ENCODE data around the gene FUZ. TPM values are rescaled to one million over a fixed set of nuclear protein-coding genes. Genes with fewer than 3 reads are reported as not detected.

The FUZ gene, protein sequence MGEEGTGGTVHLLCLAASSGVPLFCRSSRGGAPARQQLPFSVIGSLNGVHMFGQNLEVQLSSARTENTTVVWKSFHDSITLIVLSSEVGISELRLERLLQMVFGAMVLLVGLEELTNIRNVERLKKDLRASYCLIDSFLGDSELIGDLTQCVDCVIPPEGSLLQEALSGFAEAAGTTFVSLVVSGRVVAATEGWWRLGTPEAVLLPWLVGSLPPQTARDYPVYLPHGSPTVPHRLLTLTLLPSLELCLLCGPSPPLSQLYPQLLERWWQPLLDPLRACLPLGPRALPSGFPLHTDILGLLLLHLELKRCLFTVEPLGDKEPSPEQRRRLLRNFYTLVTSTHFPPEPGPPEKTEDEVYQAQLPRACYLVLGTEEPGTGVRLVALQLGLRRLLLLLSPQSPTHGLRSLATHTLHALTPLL
- 2.0 and 3.1 TPM in 2 replicates for total RNA-seq (2014; rRNA removed; shearing (Covaris generic))

DNA sequence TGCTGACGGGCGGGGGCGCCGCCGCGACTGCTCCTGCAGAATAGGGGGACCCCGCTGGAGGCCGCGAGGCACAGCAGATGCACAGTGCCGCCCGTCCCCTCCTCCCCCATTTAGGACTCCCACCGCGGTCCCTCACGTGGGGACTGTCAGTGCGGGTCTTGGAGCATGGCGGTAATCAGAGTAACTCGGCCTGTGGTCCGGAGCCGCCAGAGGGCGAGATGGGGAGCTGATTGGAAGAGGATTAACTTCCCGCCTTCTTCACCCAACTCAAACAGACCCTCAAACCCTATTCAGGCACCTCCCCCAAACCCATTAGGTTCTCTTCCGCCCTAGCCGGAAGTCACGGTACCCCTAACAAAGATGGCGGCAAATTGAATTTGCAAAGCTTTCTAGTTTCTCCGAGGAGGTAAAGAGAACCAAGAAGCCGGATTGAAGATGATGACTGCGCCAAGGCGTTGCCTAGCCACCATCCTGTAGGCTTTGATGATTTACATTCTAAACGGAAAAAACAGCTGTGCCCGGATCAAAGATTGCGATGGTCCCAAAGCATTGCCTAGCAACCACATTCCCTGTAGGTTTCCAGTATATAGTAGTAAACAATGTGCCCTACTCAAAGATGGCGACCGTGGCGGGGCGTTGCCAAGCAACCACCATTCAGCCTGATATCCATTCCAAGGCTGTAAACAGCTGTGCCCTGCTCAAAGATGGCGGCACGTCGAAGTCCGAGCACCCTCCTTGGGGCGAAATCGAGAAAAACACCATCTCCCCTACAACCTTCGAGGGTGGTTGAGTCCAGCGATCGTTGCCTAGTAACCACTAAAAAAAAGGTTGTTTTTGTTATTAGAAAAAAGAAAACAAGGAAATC is at the start of gene FUZ:
Gene FUZ, minus strand, starts transcription at position 296 of the 865 bp plus-strand sequence. Its CDS starts 186 bp downstream, at position 110.
- peak; percentile 96 for DNase-seq (ENCODE audit: low spot score)

DNA sequence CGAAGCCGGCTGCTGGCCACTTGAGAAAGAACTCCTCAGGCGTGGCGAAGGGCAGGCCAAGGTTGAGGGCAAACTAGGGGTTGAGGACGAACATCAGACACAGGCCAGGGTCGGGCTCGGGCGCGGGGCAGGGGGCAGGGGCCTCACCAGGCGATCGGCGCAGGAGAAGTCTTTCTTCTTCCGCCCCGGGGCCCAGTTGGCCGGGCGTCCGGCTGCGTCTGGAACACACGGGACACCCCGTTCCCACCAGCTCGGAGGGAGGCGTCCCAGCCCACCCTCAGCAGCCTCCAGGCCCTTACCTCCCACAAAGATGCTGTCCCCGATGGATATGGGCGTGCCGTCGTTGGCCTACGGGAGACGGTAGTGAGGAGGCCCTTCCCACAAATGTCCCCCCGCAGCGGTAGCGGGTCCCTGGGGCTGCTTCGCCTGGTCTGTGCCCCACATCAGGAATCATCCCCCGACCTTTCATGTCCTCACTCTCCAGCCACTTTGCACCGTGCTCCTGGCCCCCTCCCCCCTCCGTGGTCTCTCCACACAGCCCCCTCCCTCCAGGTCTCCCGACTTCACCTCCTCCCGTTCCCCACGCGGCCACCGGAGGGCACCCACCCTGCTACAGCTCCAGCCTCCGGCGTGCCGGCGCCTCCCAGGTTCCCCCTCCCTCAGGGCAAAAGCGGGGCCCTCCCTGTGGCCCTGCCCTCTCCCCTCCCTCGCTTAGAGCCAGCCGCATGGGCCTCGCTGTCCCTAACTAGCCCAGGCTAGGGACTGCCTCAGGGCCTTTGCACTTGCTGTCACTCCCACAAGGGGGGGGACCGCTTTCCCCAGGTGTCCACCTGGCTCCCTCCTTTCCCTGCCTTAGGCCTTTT is 49.5 kb upstream of the FUZ start:
- DNase-seq (ENCODE audit: low spot score) = no peak

DNA sequence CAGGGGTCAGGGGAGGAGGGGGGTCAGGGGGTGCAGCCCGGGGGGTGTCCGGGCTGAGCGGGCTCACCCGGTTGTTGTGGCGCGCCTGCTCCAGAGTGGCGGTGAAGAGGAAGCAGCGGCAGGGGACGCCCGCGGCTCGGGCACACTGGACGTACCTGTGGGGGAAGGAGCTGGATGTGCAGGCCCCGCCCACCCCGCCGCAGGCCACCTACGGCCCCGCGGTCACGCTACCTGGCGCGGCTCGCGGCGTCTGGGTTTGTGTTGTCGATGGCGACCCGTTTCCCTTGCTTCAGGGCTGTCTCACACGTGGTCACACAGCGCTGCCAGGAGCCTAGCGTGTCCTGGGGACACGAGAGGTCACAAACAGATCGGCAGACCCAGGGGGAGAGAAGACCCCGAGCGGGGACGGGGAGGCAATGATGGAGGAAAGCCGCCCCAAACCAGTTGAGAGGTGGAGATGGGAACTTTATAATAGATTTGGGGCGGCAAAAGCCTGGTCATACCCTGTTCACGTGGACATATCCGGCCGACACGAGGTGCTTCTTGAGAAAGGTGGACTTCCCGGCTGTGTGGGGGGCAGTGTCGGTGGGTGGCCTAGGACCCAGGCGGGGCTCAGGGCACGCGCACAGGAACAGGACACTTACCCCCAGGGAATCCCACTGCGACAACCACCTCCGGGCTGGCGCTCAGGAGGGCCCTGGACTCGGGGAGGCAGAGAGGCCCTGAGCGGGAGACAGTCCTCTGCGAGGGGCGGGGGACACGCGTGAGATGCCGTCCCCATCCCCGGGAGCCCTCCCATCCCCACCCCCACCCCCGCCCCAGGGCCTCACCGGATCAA is 48.7 kb upstream of the FUZ start:
- DNase-seq (ENCODE audit: low spot score) = no peak

DNA sequence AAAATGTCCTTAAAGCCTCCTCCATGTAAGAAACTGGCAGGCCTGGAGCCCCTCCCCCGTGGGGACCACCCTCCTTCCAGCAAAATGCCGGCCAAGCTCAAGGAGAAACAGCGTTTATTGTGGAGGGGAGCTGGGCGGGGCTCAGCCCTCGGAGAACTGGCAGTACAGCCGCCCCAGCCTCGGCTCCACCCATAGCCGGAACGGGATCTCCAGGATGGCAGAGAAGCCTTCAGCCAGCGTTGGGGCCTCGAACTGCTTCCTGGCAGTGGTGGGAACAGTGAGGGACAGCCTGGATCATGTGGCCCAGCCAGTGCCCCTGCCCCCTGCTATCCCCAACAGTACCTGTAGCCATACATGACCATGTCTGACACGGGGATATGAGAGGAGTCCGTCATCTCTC is 48.0 kb upstream of the FUZ start:
- DNase-seq (ENCODE audit: low spot score) = peak; percentile 80

DNA sequence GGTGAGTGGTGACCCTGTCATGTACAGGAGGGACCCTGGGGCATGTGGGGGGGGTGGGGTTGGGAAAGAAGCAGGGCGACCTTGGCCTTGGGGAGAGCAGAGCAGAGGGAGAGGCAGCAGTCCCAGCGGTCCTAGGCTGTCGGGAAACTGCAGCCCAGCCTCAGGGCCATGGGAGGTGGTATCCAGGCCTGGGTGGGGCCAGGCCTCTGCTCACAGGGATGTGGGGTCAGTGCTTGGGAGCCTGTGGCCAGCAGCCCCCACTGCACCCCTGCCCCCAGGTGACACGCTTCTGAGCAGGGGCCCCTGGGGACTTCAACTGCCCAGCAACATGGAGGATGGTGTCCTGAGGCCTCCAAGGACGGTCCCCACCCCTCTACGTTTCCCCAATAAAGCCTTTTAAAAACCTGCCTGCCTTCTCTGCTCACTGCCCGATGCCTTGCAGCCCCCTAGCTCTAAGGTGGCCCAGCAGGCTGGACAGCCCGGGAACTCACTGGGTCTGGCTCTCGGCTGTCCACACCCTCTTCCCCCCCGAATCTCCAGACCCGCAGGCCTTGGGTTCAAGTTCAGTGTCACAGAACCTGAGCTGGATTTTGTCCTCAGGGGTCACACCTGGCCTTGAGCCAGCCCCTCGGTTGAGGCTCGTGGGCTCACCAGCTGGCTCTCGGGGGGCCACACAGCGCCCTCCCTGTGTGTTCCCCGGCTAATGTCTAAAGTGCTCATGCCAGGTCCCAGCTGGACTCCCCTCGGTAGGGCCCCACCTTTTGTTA is 47.4 kb upstream of the FUZ start:
- DNase-seq (ENCODE audit: low spot score) = peak; percentile 11

DNA sequence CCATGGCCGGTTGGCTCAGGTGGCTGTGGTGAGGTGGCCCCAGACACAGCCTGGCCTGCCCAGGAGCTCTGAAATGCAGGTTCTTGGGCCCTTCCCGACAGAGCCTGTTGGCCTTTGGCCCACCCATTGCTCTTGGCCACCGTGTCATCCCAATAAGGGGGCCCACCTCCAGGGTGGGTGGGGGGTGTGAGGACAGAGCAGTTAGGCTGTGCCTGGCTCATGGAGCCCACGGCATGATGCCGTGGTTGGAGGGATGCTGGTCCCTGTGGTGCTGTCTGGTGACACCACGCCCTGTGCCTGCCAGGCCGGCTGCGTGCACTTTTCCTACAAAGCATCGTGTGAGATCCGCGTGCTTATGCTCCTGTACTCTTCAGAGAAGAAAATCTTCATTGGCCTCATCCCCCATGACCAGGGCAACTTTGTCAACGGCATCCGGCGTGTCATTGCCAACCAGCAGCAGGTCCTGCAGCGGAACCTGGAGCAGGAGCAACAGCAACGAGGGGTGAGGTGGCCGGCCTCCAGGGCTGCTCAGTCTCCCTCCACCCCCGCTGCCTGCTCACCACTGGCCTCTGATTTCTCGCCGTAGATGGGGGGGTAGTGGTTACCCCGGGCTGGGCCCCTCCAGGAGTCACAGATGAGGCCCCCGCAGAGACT is 46.7 kb upstream of the FUZ start:
- peak; percentile 8 for DNase-seq (ENCODE audit: low spot score)

DNA sequence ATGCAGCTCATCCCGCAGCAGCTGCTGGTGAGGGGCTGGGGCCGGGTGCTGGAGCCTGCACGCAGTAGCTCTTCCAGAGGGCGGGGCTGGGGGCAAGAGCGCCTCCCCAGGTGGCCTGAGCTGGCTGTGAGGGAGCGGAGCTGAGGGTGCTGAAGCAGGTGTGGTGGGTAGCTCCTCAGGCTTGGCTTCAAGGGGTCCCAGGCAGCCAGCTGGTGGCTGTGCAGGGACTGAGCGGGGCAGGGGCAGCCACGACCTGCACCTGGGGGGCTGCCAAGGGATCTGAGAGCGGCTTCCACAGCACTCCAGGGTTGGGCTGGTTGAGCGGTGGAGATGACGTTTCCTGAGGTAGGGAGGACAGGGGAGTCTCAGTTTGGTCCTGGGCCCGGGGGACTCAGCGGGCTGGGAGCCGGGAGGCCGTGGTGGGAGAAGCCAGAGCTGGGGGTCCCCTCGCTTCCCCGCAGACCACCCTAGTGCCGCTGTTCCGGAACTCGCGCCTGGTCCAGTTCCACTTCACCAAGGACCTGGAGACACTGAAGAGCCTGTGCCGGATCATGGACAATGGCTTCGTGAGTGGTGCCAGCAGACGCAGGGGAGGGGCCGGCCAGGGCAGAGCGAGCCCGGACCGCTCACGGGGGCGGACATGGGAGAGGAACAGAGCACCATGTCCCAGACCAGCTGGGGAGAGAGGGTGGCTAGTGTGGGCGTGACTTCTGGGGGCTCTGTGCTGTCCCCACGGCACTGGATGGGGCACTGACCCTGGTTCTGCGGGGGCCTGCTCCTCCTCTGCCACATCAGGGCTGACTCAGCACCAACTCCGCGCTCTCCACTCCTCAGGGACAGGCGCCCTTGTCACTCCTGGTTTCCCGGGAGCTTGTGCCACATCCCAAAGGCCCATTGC is 45.2 kb upstream of the FUZ start:
- peak; percentile 19 for DNase-seq (ENCODE audit: low spot score)

DNA sequence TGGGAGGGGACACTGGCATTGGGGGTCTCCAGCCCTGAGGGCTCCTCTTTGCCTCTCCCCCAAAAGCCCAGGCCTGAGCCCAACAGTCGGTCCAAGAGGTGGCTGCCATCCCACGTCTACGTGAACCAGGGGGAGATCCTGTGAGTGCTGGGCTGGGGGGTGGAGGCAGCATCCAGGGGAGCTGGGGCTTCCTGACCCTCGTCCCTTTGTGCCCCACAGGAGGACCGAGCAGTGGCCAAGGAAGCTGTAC is 44.7 kb upstream of the FUZ start:
- no peak for DNase-seq (ENCODE audit: low spot score)

DNA sequence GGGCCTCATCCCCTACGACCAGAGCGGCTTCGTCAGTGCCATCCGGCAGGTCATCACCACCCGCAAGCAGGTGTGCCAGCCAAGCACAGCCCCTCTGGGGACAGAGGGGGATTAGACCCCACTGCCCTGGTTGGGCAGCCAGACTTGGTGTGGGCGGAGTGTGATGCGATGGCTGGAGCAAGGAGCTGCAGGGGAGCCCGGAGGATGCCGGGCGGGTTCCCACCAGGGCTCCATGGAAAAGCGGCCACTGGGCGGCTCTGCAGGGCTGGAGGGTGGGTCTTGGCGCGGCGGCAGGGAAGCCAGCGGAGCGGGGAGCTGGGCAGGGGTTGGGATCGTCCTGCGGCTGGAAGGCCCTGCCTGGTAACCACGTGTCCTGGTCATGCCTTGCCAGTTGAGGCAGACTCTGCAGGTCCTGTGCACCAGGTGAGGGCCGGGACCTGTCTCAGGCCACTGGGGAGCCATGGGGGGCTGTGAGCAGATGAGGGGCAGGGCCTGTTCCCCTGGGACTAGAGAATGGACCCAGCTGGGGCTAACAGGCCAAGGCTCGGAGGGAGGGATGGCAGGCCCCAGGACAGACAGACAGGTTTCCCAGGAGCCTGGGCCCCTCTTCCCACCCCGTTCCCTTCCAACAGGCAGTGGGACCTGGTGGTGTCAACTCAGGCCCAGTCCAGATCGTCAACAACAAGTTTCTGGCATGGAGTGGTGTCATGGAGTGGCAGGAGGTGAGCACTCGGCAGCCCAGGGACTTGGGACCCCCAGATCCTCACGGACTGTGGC is 44.2 kb upstream of the FUZ start:
- peak; percentile 49 for DNase-seq (ENCODE audit: low spot score)

DNA sequence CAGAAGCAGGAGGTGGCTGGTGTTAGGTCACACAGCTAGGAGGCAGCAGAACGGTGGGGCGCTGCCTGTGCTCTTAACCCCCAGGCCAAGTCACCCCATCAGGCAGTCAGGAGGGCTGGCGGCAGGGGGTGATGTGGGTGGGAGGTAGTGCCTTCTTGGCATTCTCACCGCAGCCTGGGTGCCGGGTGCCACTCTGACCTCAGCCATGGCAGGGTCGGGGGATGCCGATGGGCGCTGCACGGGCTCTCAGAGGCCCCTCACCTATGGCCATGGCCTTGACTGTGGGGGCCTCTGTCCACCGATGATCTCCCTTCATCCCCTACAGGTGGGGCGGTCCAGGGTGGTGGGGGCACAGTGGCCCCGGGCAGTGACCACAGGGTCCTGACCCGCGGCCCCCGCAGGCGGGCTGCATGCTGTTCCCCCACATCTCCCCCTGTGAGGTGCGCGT is 43.5 kb upstream of the FUZ start:
- DNase-seq (ENCODE audit: low spot score) = peak; percentile 23

DNA sequence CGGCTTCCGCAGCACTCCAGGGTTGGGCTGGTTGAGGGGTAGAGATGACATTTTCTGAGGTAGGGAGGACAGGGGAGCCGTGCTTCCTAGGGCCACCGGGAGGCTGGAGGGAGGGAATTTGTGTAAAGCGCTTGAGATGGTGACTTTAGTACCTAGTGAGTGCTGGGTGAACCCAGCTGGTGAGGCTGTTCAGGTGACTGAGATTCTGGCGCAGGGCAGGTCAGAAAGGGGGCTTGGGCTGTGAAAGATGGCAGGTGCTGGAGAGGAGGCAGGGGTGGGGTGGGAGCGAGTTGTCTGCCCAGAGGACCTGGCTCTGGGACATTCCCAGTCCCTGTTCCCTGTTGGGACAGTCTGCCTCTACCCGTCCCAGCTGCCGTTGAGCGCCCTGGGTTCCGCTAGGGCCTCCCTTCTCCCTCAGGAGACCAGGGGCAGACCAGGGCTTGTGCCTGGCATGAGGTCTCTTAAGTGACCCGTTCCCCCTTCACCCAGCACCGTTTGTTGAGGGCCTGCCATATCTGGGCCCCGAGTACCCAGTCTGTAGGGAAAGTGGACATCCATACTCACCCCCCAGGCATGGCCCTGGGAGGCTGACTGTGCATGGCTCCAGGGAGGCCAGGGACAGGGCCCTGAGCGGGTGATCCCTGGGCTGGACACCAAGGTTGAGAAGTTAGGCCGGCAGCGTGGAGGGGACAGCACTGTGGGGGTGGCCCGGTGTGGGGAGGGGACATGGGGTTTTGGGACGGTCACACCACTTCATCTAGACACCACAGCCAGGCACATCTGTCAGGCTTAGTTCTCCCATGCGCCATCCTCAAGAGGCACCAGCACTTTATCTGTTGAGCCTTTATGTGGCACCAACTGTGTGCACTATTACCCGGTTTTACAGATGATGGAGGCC is 42.8 kb upstream of the FUZ start:
- DNase-seq (ENCODE audit: low spot score) = peak; percentile 29

DNA sequence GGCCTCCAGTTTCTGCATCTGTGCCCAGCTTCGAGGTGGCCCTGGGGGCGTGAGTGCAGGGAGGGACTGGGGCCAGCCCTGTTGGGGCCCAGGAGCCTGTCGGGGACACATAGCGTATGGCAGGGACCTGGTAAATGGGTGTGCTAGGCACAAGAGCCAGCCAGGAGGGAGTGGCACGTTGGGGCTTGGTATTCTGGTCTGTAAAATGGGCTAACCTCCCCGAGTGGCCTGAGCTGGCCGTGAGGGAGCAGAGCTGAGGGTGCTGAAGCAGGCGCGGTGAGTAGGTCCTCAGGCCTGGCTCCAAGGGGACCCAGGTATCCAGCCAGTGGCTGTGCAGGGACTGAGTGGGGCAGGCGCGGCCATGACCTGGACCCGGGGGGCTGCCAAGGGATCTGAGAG is 42.2 kb upstream of the FUZ start:
- DNase-seq (ENCODE audit: low spot score) = no peak

DNA sequence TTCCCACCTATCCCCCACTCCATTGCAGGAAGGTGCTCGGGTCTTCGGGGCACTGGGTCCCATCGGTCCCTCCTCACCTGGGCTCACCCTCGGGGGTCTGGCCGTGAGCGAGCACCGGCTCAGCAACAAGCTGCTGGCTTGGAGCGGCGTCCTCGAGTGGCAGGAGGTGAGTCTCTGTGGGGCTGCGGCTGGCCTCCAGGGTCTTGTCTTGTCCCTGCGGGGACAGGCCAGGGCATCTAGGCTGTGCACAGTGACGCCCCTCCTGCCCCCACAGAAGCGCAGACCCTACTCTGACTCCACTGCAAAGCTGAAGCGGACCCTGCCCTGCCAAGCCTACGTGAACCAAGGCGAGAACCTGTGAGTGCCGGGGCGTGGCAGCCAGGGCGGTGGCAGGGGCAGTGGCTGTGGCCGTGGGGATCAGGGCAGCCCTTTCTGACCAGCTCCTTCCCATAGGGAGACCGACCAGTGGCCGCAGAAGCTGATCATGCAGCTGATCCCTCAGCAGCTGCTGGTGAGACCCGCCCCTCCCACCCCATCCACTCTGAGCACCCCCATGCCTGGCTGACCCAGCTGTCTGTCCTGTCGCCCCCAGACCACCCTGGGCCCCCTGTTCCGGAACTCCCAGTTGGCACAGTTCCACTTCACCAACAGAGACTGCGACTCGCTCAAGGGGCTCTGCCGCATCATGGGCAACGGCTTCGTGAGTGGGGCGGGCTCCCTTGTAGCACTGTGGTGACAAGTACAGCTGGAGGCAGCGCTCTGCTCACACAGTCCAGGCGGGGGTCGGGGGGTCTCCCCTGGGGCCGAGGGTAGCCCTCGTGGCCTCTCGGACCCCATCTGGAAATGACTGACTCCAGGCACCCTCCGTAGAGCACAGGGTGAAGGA is 41.5 kb upstream of the FUZ start:
- DNase-seq (ENCODE audit: low spot score) = no peak

DNA sequence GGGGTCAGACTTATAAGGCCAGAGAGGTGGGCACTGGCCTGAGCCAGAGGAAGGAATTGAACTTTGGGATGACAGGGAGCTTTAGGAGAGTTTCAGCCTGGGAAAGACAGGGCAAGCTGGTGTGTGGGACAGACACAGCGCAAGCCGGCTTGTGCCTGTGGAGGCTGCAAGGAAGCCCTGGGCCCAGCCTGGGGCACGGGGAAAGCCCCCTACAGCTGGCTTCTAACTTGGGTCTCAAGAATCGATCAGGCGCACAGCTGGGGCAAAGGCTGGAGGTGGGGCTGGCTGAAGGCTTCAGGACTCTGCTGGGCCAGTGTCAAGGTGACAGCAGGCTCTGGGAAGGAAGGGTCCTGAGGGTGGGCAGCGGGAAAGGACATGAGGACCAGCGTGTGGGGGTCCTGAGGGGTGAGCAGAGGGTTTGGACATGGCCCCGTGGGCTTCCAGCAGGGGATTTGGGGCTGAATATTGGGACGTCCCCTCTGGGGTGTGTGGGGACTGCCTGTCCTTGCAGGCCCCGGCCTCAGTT is 40.8 kb upstream of the FUZ start:
- DNase-seq (ENCODE audit: low spot score) = no peak

DNA sequence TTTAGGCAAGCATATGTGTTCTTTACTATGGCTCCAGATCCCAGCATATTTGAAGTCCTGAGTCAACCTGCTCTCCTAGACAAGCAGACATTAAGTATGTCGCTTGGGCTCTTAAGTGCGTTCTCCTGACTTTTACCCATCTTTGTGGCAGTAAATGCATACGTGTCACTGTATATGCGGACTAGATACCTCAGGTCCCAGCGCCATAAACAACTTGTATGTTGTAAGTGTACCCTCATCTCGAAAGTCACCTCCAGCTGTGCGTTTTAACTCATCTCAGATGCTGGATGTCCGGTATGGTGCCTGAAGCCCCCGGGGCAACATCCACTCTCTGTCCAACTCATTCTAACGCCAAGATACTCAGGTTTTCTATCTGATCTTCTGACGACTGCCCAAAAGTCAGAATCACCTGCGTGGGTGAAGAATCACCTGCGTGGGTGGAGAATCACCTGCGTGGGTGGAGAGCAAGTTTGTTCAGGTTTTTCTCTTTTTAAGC is 39.6 kb upstream of the FUZ start:
- peak; percentile 16 for DNase-seq (ENCODE audit: low spot score)

Measured in HT-29 (cell line).